ENCODE data around the gene POLR1C.

DNA sequence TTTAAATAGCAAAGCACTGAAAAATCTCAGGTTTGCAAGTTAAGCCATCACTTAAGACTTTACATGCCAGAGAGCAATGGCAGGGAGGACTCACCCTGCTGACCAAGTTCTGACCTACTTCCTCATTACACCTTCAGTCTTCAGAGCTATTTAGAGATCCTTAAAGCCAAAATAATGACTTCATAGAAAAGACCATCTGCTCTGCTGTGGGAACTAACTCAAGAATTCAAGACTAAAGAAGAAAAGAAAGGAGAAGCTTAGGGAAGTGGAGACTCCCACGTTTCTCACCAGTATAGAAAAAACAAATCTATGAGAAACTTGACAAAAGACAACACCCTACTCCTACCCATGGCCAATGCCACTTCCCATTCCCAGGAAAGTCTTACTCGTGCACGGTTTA, 30.3 kb downstream of the POLR1C start:
- TF ChIP-seq, protein P1, sequence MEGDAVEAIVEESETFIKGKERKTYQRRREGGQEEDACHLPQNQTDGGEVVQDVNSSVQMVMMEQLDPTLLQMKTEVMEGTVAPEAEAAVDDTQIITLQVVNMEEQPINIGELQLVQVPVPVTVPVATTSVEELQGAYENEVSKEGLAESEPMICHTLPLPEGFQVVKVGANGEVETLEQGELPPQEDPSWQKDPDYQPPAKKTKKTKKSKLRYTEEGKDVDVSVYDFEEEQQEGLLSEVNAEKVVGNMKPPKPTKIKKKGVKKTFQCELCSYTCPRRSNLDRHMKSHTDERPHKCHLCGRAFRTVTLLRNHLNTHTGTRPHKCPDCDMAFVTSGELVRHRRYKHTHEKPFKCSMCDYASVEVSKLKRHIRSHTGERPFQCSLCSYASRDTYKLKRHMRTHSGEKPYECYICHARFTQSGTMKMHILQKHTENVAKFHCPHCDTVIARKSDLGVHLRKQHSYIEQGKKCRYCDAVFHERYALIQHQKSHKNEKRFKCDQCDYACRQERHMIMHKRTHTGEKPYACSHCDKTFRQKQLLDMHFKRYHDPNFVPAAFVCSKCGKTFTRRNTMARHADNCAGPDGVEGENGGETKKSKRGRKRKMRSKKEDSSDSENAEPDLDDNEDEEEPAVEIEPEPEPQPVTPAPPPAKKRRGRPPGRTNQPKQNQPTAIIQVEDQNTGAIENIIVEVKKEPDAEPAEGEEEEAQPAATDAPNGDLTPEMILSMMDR (IDR thresholded peaks at IDR 0.05 in 2 of 3, conservative IDR thresholded peaks at IDR 0.05 in 1 of 3; ENCODE audit: borderline replicate concordance in 1 of 3, insufficient read depth in 1 of 3, low read depth in 2 of 3, low read length in 2 of 3) = no peak
- no peak for TF ChIP-seq EZH2 (IDR thresholded peaks at IDR 0.05)
- TF ChIP-seq SP1 (IDR thresholded peaks at IDR 0.05; ENCODE audit: low read depth) = no peak

Measured in HCT116 (cell line).